ENCODE results near the gene FMN2.
"Not testable (repeated sequence)": the region's sequence is repeated elsewhere in the genome, so short reads cannot be mapped to it uniquely, and the experiment has no call there.

DNA sequence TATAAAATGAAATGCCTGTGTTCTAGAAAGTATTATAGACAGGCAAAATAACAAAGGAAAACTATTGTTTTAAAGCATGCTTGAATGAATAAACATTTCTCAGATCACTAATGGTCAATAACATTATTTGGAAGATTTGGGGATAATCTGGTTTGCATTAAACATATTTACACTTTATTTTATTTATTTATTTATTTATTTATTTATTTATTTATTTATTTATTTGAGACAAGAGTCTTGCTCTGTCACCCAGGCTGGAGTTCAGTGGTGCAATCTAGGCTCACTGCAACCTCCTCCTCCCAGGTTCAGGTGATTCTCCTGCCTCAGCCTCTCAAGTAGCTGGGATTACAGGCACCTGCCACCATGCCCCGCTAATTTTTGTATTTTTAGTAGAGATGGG lies 236.7 kb downstream of the FMN2 start:
- TF ChIP-seq, protein P1, sequence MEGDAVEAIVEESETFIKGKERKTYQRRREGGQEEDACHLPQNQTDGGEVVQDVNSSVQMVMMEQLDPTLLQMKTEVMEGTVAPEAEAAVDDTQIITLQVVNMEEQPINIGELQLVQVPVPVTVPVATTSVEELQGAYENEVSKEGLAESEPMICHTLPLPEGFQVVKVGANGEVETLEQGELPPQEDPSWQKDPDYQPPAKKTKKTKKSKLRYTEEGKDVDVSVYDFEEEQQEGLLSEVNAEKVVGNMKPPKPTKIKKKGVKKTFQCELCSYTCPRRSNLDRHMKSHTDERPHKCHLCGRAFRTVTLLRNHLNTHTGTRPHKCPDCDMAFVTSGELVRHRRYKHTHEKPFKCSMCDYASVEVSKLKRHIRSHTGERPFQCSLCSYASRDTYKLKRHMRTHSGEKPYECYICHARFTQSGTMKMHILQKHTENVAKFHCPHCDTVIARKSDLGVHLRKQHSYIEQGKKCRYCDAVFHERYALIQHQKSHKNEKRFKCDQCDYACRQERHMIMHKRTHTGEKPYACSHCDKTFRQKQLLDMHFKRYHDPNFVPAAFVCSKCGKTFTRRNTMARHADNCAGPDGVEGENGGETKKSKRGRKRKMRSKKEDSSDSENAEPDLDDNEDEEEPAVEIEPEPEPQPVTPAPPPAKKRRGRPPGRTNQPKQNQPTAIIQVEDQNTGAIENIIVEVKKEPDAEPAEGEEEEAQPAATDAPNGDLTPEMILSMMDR (IDR thresholded peaks at IDR 0.05; ENCODE audit: insufficient read depth, low read length), result not testable (repeated sequence)
- not testable (repeated sequence) for TF ChIP-seq POLR2AphosphoS5 (IDR thresholded peaks at IDR 0.05; ENCODE audit: low read depth); SPI1 (IDR thresholded peaks at IDR 0.05; ENCODE audit: borderline replicate concordance, low read depth)
- TF ChIP-seq, protein P2, sequence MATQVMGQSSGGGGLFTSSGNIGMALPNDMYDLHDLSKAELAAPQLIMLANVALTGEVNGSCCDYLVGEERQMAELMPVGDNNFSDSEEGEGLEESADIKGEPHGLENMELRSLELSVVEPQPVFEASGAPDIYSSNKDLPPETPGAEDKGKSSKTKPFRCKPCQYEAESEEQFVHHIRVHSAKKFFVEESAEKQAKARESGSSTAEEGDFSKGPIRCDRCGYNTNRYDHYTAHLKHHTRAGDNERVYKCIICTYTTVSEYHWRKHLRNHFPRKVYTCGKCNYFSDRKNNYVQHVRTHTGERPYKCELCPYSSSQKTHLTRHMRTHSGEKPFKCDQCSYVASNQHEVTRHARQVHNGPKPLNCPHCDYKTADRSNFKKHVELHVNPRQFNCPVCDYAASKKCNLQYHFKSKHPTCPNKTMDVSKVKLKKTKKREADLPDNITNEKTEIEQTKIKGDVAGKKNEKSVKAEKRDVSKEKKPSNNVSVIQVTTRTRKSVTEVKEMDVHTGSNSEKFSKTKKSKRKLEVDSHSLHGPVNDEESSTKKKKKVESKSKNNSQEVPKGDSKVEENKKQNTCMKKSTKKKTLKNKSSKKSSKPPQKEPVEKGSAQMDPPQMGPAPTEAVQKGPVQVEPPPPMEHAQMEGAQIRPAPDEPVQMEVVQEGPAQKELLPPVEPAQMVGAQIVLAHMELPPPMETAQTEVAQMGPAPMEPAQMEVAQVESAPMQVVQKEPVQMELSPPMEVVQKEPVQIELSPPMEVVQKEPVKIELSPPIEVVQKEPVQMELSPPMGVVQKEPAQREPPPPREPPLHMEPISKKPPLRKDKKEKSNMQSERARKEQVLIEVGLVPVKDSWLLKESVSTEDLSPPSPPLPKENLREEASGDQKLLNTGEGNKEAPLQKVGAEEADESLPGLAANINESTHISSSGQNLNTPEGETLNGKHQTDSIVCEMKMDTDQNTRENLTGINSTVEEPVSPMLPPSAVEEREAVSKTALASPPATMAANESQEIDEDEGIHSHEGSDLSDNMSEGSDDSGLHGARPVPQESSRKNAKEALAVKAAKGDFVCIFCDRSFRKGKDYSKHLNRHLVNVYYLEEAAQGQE (IDR thresholded peaks at IDR 0.05; ENCODE audit: insufficient replicate concordance, low read depth), result not testable (repeated sequence)
